ENCODE results near the gene KIR3DL2.
"Not testable (repeated sequence)": the region's sequence is repeated elsewhere in the genome, so short reads cannot be mapped to it uniquely, and the experiment has no call there.

- not testable (repeated sequence) for TF ChIP-seq POLR2A, CTCF (IDR thresholded peaks at IDR 0.05)
Measured at GRCh38 chr19:54894106-54894505, 43.9 kb downstream of the KIR3DL2 start.

All from right lobe of liver (tissue), 4 donors.